ENCODE measurements around the gene ABCC4. TPM values are rescaled to one million over a fixed set of nuclear protein-coding genes. Genes with fewer than 3 reads are reported as not detected.
"Not testable (repeated sequence)": the region's sequence is repeated elsewhere in the genome, so short reads cannot be mapped to it uniquely, and the experiment has no call there.

The ABCC4 gene
- total and polyA plus RNA-seq, 2 experiments from 2014 or later = 4.3 to 12.2 TPM

DNA sequence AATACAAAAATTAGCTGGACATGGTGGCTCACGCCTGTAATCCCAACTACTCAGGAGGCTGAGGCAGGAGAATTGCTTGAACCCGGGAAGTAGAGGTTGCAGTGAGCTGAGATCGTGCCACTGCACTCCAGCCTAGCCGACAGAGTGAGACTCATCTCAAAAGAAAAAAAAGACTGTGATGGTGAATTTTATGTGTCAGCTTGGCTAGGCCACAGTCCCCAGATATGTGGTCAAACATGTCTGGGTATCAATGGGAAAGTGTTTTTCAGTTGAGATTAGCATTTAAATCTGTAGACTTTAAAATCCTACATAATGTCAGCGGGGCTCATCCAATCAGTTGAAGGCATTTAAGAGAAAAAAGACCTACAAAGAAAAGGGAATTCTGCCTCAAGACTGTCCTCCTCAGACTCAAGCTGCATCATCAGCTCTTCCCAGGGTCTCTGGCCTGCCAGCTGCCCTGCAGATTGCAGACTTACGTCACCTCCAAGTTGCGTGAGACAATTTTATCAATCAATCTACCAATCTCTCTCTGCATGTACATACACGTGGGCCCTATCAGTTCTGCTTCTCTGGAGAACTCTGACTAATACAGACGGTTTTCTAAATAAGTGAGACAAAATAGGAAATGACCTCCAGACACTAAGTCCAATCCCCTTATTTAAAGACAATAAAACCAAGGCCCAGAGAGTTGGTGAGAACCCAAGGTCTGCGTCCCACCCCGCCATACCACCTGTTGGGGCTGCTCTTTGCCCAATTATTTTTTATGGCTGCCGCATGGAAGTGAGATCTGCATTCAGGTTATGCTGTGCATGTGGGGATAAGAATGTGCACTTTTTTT, 99.2 kb downstream of the ABCC4 start (continued):
- TF ChIP-seq, protein P1, sequence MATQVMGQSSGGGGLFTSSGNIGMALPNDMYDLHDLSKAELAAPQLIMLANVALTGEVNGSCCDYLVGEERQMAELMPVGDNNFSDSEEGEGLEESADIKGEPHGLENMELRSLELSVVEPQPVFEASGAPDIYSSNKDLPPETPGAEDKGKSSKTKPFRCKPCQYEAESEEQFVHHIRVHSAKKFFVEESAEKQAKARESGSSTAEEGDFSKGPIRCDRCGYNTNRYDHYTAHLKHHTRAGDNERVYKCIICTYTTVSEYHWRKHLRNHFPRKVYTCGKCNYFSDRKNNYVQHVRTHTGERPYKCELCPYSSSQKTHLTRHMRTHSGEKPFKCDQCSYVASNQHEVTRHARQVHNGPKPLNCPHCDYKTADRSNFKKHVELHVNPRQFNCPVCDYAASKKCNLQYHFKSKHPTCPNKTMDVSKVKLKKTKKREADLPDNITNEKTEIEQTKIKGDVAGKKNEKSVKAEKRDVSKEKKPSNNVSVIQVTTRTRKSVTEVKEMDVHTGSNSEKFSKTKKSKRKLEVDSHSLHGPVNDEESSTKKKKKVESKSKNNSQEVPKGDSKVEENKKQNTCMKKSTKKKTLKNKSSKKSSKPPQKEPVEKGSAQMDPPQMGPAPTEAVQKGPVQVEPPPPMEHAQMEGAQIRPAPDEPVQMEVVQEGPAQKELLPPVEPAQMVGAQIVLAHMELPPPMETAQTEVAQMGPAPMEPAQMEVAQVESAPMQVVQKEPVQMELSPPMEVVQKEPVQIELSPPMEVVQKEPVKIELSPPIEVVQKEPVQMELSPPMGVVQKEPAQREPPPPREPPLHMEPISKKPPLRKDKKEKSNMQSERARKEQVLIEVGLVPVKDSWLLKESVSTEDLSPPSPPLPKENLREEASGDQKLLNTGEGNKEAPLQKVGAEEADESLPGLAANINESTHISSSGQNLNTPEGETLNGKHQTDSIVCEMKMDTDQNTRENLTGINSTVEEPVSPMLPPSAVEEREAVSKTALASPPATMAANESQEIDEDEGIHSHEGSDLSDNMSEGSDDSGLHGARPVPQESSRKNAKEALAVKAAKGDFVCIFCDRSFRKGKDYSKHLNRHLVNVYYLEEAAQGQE (IDR thresholded peaks at IDR 0.05; ENCODE audit: unreplicated experiment) = no peak
- TF ChIP-seq POLR2AphosphoS5 (IDR thresholded peaks at IDR 0.05; ENCODE audit: low read depth) = no peak
- no peak for TF ChIP-seq ZNF331 (CRISPR knock-in tag; IDR thresholded peaks at IDR 0.05; ENCODE audit: low read depth)
- no peak for TF ChIP-seq ZNF114 (CRISPR knock-in tag; IDR thresholded peaks at IDR 0.05)
- no peak for TF ChIP-seq EZH2 (IDR thresholded peaks at IDR 0.05; ENCODE audit: low read depth, unreplicated experiment)
- no peak for TF ChIP-seq STAT1 (IDR thresholded peaks at IDR 0.05; ENCODE audit: unreplicated experiment)
- TF ChIP-seq JUNB (IDR thresholded peaks at IDR 0.05; ENCODE audit: unreplicated experiment) = no peak
- no peak for TF ChIP-seq CREB1 (CRISPR knock-in tag; IDR thresholded peaks at IDR 0.05; ENCODE audit: low read depth)

DNA sequence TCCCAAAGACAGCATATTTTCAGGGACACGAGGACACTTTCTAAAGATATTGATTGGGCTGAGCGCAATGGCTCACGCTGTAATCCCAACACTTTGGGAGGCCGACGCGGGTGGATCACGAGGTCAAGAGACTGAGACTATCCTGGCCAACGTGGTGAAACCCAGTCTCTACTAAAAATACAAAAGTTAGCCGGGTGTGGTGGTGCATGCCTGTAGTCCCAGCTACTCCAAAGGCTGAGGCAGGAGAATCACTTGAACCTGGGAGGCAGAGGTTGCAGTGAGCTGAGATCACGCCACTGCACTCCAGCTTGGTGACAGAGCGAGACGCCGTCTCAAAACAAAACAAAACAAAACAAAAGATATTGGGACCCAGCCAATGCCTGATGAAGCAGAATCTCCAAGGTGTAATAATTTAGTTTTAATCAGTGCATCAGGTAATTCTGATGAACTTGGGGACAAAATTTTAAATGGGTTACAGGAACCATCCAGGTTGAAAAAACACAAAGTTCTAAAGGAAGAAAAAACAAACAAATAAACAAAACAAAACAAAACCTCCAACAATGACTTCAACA, 100.8 kb downstream of the ABCC4 start:
- not testable (repeated sequence) for H3K27me3 Mint-ChIP-seq (ENCODE audit: insufficient read depth, low read depth, poor library complexity); H3K36me3 Mint-ChIP-seq (ENCODE audit: low read depth); H3K4me1 Mint-ChIP-seq; H4K20me1 ChIP-seq (replicated peaks; ENCODE audit: insufficient read depth); H3K4me3 ChIP-seq; H3K27me3 ChIP-seq (ENCODE audit: insufficient read depth); H3K27ac Mint-ChIP-seq; H3K36me3 ChIP-seq (ENCODE audit: insufficient read depth); H3K4me2 ChIP-seq; ATAC-seq; H3K9me3 Mint-ChIP-seq; H3K27ac ChIP-seq (ENCODE audit: low read depth); H3K4me3 Mint-ChIP-seq; H3F3A ChIP-seq (replicated peaks; ENCODE audit: low read depth); H2AFZ ChIP-seq; H3K9me2 ChIP-seq (ENCODE audit: insufficient read depth); H3K4me1 ChIP-seq (ENCODE audit: insufficient read depth); DNase-seq (ENCODE audit: low spot score); H3K79me2 ChIP-seq (replicated peaks; ENCODE audit: insufficient read depth)

DNA sequence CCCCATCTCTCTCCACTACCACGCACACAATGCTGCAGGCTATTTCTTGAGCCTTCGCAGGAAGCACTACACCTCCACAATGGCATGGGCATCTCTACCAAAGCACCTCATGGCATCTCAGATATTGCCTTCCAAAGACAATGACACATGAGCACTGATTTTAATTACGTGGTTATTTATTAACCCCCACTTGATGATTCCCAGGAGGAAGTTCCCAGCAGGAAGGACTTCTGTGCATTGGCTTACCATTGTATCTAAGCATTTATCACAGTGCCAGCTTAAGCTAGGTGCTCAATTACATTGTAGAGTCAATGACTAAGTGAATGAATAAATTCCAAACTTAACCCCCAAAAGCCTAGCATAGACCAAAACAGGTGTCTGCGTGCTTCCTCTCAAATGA, 101.4 kb downstream of the ABCC4 start:
- no peaks in the 10 kb centered on the region for H3K4me1 Mint-ChIP-seq
- H3K36me3 Mint-ChIP-seq (ENCODE audit: low read depth) = peaks cover 9% of the 10 kb centered on the region; the same call in 1 of the 3 replicates
- ATAC-seq (no peak), DNase-seq (ENCODE audit: low spot score) (no peak)
- H3K4me2 ChIP-seq = no peak overlapping the region
- H2AFZ ChIP-seq = no peak overlapping the region
- H3K36me3 ChIP-seq (ENCODE audit: insufficient read depth) = no peaks in the 10 kb centered on the region
- H3K9me3 Mint-ChIP-seq = peaks cover 4% of the 10 kb centered on the region; the same call in 1 of the 3 replicates
- no peaks in the 10 kb centered on the region for H3K9me2 ChIP-seq (ENCODE audit: insufficient read depth)
- H3K27ac ChIP-seq (ENCODE audit: low read depth) = no peak overlapping the region
- no peak overlapping the region for H3K27ac Mint-ChIP-seq
- no peak overlapping the region for H3K4me3 Mint-ChIP-seq
- no peaks in the 10 kb centered on the region for H3K79me2 ChIP-seq (replicated peaks; ENCODE audit: insufficient read depth)
- H3K27me3 ChIP-seq (ENCODE audit: insufficient read depth) = no peaks in the 10 kb centered on the region
- peaks cover 2% of the 10 kb centered on the region for H3K27me3 Mint-ChIP-seq (ENCODE audit: insufficient read depth, low read depth, poor library complexity)
- H3F3A ChIP-seq (replicated peaks; ENCODE audit: low read depth) = no peaks in the 10 kb centered on the region
- H4K20me1 ChIP-seq (replicated peaks; ENCODE audit: insufficient read depth) = no peaks in the 10 kb centered on the region; the same call in 1 of the 2 replicates
- no peak overlapping the region for H3K4me3 ChIP-seq
- H3K4me1 ChIP-seq (ENCODE audit: insufficient read depth) = no peaks in the 10 kb centered on the region
- TF ChIP-seq JUNB (IDR thresholded peaks at IDR 0.05; ENCODE audit: unreplicated experiment) (no peak), ZNF114 (CRISPR knock-in tag; IDR thresholded peaks at IDR 0.05) (no peak), EZH2phosphoT487 (IDR thresholded peaks at IDR 0.05; ENCODE audit: unreplicated experiment) (no peak), STAT1 (IDR thresholded peaks at IDR 0.05; ENCODE audit: unreplicated experiment) (no peak), POLR2AphosphoS5 (IDR thresholded peaks at IDR 0.05; ENCODE audit: low read depth) (no peak), NANOG (IDR thresholded peaks at IDR 0.05; ENCODE audit: borderline replicate concordance) (no peak), CREB1 (CRISPR knock-in tag; IDR thresholded peaks at IDR 0.05; ENCODE audit: low read depth) (no peak), EZH2 (IDR thresholded peaks at IDR 0.05; ENCODE audit: low read depth, unreplicated experiment) (no peak)
- TF ChIP-seq, protein P2, sequence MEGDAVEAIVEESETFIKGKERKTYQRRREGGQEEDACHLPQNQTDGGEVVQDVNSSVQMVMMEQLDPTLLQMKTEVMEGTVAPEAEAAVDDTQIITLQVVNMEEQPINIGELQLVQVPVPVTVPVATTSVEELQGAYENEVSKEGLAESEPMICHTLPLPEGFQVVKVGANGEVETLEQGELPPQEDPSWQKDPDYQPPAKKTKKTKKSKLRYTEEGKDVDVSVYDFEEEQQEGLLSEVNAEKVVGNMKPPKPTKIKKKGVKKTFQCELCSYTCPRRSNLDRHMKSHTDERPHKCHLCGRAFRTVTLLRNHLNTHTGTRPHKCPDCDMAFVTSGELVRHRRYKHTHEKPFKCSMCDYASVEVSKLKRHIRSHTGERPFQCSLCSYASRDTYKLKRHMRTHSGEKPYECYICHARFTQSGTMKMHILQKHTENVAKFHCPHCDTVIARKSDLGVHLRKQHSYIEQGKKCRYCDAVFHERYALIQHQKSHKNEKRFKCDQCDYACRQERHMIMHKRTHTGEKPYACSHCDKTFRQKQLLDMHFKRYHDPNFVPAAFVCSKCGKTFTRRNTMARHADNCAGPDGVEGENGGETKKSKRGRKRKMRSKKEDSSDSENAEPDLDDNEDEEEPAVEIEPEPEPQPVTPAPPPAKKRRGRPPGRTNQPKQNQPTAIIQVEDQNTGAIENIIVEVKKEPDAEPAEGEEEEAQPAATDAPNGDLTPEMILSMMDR (conservative IDR thresholded peaks at IDR 0.05; ENCODE audit: low read depth in 2 of 2) = no peak
- TF ChIP-seq, protein P3, sequence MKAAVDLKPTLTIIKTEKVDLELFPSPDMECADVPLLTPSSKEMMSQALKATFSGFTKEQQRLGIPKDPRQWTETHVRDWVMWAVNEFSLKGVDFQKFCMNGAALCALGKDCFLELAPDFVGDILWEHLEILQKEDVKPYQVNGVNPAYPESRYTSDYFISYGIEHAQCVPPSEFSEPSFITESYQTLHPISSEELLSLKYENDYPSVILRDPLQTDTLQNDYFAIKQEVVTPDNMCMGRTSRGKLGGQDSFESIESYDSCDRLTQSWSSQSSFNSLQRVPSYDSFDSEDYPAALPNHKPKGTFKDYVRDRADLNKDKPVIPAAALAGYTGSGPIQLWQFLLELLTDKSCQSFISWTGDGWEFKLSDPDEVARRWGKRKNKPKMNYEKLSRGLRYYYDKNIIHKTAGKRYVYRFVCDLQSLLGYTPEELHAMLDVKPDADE (IDR thresholded peaks at IDR 0.05) = no peak
